C1 segment of cervical spinal cord (tissue), 14 donors: Measurements from ENCODE around the gene MRPS2.
"Not testable (repeated sequence)": the region's sequence is repeated elsewhere in the genome, so short reads cannot be mapped to it uniquely, and the experiment has no call there.

Experiments used
- DNase-seq, 14 donors: peaks; one replicate each; lab custom pipeline; 2025; lab: John Stamatoyannopoulos, UW

Gene MRPS2

DNA sequence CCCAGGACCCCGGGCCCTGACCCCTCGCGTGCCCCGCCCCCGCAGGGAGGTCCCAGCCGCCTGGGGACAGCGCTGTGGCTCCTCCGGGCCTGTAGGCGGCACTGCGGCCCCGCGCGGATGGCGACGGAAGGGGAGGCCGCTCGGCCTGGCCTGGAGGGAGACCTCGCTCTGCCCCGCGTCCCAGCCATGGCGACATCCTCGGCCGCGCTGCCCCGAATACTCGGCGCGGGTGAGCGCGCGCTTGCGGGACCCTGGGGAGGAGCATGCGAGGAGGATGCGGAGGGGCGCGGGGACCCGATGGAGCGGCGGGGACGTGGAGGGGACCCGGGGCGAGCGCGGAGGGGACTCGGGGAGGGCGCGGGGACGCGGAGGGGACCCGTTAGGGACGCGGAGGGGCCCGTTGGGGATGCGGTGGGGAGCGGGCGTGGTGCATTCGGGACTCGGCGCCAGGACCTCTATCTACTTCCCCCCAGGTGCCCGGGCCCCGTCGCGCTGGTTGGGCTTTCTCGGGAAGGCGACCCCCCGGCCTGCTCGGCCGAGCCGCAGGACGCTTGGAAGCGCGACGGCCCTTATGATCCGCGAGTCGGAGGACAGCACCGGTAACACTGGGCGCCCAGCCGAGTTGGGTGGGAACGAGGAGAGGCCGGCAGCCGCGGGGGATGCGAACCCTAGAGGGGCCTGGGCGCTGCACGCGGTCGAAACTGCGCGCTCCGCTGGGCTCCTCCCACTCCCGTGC lies at the start of gene MRPS2:
MRPS2 (plus strand) TSS at position 158 of the 736 bp plus-strand sequence; CDS start at position 187, 29 bp downstream.
- peak in 13 of 14 donors; percentile 48 to 89 (median 72) for DNase-seq

DNA sequence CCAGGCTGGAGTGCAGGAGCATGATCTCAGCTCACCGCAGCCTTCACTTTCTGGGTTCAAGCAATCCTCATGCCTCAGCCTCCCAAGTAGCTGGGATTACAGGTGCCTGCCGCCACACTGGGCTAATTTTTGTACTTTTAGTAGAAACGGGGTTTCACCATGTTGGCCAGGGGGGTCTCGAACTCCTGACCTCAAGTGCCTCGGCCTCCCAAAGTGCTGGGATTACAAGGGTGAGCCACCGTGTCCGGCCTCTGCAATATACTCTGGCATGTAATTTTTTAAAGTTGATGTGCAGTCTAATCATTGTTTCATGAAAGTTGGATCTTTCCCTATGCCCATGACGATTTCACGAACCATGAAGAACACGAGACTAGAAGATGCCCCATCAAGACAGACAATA lies 49.5 kb upstream of the MRPS2 start:
- DNase-seq: no peak

DNA sequence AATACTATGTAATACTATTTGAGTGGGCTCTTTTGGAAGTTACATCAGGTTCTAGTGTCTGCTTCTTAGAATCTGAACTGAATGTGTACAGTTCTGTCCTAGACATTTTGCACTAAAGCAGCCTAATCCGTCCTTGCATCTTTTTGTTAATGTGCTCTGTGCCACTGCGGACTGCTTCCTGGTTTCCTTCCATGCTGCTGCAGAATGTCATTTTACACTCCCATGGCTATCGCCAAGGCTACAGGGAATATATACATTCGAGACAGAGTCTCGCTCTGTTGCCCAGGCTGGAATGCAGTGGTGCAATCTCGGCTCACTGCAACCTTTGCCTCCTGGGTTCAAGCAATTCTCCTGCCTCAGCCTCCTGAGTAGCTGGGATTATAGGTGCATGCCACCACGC lies 48.6 kb upstream of the MRPS2 start:
- not testable (repeated sequence) for DNase-seq

DNA sequence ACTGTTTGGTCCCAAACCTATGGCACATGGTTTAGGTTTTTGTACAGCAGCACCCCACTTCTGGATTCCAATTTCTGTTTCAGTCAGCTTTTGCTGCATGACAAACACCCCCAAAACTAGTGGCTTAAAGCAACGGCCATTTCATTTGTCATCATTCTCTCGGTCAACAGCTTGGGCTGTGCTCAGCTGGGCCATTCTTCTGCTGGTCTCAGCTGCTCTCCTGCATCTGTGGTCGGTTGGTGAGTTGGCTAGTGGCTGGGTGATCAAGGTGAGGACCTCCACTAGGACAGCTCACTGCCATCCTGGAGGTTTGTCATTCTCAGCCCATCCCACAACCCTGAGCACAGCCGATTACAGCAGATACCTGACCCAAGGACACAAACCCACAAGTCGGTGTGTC lies 45.7 kb upstream of the MRPS2 start:
- DNase-seq: no peak

DNA sequence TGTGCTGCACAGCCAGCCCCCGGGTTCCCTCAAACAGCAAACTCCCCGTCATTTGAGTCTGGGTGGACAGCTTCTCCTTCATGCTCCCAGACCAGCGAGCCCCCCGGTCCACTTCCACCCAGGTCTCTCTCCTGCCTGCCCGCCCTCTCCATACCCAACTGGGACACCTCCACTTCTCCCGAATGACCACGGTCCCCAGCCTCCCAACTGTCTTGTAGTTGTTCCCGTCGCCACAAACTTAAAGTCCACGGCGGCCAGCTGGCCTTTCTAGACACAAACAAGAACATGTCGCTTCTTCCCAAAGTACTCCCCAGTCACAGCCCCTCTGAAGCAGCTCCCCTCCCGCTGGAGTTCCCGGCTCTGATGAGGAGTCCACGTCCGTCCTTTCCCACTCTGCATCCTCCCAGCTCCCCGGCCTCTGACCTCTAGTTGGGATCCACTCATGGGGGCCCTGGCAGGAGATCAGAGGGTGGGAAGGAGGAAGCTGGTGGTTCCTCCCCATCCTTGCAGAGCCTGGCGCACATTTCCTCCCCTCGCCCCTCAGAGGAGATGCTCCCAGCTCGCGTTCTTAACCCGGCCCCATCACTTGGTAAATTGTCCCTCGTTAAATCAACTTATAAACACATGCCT lies 45.0 kb upstream of the MRPS2 start:
- DNase-seq: no peak

DNA sequence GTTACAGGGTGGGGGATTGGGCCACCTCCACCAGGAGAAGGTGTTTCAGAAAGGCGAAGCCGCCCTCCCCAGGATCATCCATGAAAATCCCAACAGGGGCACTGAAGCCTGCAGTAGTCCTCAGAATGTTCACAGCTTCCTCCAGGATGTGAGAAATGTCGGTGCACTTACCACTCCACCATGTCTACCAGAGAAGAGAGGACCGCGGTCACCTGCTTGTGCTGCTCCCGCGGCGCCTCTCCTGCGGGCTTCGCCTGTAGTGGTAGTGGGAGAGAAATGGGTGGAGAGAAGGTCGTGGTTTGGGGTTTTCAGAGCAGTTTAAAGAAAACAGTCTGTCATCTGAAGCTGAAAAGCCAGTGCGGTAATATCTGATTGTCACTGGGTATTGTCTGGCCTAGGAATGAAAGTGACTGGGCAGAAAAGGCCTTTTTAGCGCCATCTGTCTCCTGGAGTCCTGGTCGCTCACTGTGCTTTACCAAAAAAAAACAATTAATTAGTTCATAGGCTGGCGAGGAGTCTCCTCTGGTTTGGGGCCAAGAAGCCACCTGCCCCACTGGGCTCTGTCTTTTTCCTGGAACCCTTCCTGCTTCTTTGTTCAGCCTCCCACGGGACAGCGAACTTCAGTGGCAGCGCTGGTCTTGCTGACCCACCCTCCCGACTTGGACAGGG lies 43.9 kb upstream of the MRPS2 start:
- no peak for DNase-seq

DNA sequence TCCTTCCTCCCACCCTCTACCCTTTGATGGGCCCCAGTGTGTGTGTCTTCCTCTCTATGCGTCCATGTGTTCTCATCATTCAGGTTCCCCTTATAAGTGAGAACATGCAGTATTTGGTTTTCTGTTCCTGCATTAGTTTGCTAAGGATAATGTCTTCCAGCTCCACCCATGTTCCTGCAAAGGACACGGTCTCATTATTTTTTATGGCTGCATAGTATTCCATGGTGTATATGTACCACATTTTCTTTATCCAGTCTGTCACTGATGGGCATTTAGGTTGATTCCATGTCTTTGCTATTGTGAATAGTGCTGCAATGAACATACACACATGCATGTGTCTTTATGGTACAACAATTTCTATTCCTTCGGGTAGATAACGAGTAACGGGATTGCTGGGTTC lies 42.0 kb upstream of the MRPS2 start:
- DNase-seq: not testable (repeated sequence)

DNA sequence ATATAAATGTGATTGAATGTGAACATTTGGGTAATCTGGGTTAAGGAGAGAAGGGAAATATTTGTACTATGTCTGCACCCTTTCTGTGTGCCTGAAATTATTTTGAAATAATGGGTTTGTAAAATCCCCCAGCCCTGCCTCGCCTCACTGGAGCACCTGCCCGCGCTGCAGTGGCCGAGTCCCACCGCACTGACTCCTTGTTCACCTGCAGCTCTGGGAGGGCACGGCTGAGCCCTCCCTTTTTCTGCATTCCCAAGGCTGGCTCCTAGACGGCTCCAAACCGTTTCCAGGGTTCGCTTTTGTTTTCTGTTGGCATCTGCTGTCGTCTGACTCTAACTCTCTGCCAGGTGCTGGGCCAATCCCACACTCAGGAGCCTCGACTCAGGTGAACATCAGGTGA lies 38.5 kb upstream of the MRPS2 start:
- no peak for DNase-seq

DNA sequence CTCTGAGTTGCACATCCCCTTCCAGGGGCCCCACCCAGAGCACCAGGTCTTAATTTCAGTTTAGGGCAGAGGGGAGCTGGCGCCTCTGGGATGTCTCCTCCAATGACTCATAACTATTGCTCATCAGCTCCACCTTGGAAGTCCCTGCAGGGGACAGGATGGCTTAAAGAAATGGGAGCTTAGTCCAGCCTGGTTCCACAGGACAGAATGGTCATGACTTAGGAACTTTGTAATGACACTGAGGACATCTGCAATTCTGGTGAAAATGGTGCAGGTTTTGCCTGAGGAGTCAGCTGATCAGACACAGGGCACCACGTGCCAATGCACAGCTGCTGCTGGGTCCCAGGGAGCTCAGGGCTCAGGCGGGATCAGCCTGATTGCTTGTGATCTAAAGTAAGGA lies 37.3 kb upstream of the MRPS2 start:
- no peak for DNase-seq

DNA sequence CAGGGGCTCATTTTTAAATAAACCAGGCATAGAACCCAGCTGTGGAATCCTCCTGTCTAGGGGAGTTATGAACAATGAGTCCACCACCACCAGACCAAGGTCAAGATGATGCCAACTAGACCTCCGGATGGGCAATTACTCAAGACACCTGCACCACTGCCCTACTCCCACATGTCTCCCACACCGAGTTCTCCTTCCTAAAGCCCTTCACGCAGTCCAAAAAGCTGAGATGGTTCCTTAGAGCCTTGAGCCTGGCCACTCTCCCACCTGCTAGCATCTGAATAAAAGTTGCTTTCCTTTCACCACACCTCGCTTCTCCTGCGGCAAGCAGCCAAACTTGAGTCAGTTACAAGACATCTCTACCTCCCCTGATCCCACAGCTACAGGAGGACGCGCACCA lies 36.3 kb upstream of the MRPS2 start:
- DNase-seq: no peak

DNA sequence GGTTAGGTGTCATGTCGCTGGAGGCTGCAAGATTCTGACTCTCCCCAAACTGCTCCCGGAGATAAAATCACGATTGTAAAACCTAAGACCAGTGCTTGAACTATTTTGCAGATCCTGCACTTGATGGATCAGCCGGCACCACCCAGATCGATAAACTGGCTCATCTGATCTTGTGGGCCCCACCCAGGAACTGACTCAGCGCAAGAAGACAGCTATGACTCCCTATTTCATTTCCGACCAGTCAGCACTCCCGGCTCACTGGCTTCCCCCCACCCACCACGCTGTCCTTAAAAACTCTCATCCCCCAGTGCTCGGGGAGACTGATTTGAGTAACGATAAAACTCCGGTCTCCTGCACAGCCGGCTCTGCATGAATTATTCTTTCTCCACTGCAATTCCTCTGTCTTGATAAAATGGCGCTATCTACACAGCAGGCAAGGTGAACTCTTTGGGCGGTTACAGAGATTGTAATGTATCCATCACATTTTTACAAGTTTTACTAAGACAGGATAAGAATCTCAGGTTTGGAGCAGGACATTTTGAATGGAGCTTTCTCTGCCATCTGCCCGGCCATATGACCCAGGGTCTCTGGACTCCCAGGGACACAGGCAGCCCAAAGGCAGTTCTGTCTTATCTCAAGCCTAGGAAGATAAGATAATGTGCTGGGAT lies 31.5 kb upstream of the MRPS2 start:
- no peak for DNase-seq

DNA sequence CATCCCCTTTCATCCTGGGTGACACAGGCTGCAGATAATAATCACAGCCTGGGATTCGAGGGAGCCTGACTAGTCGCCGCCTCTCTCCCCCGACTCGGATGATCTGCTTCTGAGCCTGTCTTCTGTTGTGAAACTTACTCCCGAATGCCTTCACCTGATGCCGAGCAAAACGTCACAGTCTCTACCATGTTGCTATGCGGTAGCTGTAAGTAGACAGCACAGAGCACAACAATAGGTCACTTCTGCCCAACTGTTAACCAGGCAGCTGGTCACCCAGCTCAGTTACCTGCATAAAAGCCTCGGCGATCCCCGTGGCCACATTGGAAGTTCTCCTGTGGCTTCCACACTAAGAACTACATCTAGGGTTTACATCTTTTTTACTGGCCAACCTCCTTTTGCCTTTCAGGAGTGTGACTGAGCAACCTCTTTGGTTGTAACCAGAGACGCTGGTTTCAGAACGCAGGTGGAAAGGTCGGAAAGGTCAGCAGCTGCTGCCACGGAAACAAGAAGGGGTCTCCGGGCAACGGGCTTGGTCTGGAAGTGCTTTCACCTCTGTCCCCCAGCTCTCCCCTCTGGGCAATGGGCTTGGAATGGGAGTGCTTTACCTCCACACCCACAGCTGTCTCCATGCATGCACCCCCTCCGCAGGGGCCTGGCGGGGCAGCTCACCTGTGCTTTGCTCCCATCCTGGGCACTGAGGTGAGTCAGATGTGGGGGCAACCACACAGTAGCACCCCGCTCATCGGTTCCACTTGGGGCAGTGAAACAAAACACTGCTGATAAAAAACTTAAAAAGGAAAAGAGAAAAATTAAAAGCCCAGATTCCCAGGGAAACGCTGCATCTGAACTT lies 28.5 kb upstream of the MRPS2 start:
- no peak for DNase-seq

DNA sequence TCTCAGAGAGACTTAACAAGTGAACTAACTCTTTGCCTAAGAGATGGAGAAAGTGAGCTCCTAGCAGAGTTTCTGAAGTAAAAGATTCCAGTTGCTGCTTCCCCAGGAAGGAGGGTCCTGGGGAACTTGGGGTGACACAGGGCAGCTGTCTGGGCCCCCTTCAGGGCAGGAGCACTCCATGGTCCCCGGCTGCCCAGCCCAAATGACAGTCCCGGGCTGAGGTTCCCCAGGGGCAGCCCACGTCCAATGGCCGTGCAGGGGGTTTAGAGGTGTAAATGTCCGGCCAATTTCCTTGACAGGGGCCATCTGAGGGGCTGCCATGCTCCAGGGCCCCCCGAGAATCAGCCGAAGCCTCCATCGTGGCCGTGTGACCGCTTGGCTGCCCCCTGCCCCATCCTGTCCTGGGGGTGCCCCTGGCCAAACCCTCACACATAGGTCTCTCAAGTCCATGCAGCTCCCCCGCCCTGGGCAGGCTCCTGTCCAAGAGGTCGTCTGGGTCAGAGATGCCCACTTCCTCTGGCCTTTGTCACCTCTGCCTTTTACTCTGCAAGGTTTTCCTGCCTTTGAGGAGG lies 26.4 kb upstream of the MRPS2 start:
- no peak for DNase-seq

DNA sequence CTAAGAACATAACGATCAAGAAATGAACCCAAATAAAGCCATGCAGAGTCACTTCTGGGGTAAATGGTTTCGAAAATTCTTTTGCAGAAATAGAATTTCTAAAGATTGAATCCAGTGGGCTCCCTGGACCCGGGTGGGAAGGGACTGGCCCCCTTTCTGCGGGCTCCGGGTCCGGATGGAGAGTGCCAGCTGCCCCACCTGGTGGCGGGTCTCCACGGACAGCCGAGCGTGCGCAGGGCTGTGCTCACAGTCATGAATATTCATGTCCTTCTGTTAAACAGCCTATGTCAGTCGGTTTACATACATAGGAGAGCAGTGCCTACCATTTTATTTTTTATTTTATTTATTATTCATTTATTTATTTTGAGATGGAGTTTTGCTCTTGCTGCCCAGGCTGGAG lies 25.6 kb upstream of the MRPS2 start:
- DNase-seq: peak in 1 of 14 donors; percentile 4

DNA sequence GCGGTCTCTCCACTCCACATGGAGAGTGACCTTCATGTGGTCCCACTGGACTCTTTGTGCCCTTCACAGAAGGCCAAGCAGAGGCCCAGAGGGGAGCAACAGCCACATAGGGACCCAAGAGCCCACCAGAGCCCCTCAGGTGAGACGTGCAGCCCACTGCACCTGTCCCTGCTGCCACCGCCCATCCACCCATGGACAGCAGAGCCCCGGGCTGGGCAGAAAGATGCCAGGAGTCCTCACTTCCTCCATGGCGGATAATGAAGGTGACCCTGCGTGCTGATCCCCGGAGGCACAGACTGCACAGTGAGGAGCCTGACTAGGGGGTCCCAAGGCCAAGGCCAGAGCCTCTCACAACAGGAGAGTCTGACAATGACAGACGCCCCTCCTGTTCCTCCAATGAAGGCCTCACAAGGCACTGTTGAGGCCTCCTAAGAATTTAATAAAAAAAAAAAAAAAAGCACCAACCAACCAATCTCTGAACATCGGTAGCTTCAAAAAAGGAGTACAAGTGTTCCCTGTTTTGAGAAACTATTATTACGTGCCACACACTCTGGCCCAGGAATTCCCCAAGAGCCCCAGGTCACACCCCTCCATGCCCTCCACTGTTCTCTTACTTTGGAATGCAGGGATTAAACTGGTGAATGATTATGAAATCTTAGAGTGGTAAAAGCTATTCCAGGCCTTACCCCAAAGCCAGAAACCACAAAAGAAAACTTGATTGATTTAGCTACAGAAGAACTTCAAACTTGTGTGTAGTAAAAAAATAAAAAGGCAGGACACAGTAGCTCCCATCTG lies 23.7 kb upstream of the MRPS2 start:
- no peak for DNase-seq

DNA sequence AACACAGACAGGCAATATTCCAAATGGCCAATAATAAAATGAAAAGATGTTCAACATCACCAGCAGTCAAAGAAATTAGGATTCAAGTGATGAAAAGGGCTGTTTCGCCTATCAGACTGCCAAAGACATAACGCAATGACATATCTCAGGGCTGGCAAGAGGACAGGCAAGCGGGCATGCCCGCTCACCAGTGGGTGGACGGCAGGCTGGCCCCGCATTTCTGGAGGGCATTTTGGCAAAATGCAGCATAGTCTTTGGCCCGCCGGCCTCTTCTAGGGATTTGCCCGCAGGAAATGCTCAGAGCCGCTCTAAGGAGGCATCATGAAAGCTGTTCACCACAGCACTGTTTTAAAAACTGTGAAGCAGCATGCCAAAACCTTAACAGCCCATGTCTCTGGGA lies 22.3 kb upstream of the MRPS2 start:
- no peak for DNase-seq

DNA sequence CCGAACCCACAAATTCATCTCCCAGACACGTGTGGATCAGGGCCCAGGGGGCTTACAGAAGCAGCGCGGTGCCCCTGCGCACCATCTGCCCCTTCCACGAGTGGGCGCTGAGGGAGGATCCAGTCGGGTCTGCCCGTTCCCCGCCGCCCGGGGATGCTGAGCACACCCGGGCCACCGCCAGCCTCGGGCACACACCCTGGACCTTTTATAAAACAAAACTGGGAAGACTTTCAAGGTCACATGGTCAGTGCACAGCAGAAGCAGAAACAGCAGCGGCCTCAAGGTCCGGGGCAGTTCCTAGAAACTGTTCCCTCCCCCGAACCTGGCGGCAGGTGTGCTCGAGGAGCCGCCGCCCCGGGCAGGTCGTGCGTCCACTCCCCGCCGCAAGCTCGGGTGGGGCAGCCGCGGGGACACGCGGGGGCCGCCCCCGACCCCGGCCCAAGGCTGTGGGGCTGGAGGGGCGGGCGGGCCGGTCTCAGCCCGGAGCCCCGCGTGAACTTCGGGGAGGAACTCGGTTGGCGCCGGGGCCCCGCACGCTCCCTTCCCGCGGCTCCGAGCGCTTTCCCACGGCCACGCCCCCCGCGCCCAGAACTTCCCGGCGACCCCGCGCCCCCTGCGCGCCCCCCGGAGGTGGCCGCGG lies 21.5 kb upstream of the MRPS2 start:
- peak in 8 of 14 donors; percentile 11 to 55 (median 32) for DNase-seq

DNA sequence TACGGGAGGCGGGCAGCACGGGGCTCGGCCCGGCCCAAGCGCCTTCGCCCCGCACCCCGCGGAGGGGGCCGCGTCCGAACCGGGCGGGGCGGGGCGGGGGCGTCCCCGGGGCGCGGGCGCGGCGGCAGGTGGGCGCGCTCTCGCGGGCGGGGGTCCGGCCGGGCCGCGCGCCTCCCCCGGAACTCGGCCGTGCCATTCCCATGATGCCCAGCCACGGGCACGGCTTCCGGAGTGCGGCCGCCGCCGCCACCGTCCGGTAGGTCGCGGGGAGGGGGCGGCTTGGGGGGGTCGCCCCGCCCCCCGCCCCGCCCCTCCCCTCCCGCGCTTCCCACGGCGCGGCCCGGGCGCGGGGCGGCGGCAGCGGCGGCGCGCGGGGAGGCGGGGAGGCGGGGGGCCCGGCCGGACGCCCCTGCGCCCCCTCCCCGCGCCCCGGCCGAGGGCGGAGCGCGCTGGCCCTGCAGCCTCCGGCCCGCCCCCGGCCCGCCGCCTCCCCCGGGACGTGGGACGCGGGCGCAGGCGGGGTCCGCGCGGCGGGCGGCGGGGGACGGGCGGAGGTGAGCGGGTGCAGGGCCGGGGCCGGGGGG lies 20.9 kb upstream of the MRPS2 start, which contains the start of gene PPP1R26:
PPP1R26 (plus strand) TSS at position 314 of the 584 bp plus-strand sequence. CDS start 4,729 bp downstream, outside the sequence.
- peak in 2 of 14 donors; percentile 19 to 44 for DNase-seq
